T-helper 17 cell (primary cell): ENCODE data around the gene USP53. TPM values are rescaled to one million over a fixed set of nuclear protein-coding genes. Genes with fewer than 3 reads are reported as not detected.
"Not testable (repeated sequence)": the region's sequence is repeated elsewhere in the genome, so short reads cannot be mapped to it uniquely, and the experiment has no call there.

Source experiments
- ATAC-seq: fragments of 150-1000 bp; cut with Tn5 transposase; 2 replicates; pipeline ENCODE4 v1.10.0; 2021; ENCODE audit warnings: mild to moderate bottlenecking, moderate library complexity
- DNase-seq, 3 donors: peaks; one replicate each; pipeline versions ENCODE4 v3.0.0 to v3.0.0-alpha.2; 2020 to 2021
- H3K9me3 ChIP-seq: one replicate; pipeline ENCODE4 v1.7.0; 2013; ENCODE audit warnings: low read length, mild to moderate bottlenecking; ENCODE audit not compliant: control insufficient read depth, poor library complexity, severe bottlenecking
- H3K27ac Mint-ChIP-seq: one replicate; pipeline ENCODE4 v1.8.0; 2022; ENCODE audit warnings: mild to moderate bottlenecking, moderate library complexity, mixed read lengths
- H3K27me3 Mint-ChIP-seq: one replicate; pipeline ENCODE4 v1.8.0; 2022; ENCODE audit warnings: mixed read lengths
- H3K36me3 Mint-ChIP-seq: one replicate; pipeline ENCODE4 v1.8.0; 2022; ENCODE audit warnings: low read depth, mixed read lengths
- H3K4me1 Mint-ChIP-seq: one replicate; pipeline ENCODE4 v1.8.0; 2022; ENCODE audit warnings: mild to moderate bottlenecking, mixed read lengths
- H3K4me3 Mint-ChIP-seq: one replicate; pipeline ENCODE4 v1.8.0; 2022; ENCODE audit warnings: mild to moderate bottlenecking, moderate library complexity, mixed read lengths
- total RNA-seq, 4 donors: library from RNA in 2 of 4; stranded (reverse) in 2 of 4; gene quantifications; one replicate each; pipeline ENCODE4 v1.2.3 and lab custom pipeline; 2022 to 2026

Gene USP53
- 10 to 100 TPM; 22.4 to 22.9 TPM for total RNA-seq
- 56.2 to 60.2 reads per million in 2 donors for total RNA-seq (lab: John Stamatoyannopoulos, UW)

DNA sequence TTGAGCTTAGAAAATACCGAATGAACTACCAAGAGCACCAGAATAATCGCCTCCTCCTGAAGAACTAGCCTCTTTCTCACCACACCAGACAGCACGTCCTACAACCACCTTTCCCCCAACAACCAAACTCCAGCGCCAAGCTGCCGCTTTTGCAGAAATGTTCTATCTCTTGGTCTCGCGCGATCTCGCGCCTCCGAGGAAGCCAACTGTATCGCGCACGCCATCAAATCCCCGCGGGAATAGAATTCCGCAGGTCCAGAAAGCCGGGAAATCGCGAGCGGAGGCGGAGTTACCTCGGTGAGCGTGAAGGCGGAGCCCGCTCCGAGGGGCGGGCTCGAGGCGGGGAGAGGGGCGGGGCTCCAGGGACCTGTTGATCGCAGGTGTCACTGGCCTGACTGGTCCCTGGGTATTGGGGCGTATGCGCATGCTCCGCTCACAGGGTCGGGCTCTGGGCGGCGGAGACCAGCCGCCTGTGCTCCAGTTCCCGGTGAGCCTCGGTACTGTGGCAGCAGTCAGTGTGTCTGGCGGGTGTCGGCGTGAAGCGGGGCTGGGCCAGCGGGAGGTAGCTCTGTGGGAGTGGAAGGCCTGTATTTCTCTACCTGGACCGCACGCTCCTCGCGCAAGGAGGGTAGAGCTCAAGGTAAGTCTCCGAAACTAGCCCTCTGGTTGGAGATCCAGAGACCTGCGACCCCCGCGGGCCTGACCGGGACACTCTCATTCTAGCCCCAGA is at the start of gene USP53:
USP53 (plus strand) TSS at position 480 of the 730 bp plus-strand sequence. CDS start 27,047 bp downstream, outside the sequence.
- peaks cover 23% of the 10 kb centered on the region for H3K4me1 Mint-ChIP-seq
- peak within 1 kb of the TSS; percentile 95 for H3K27ac Mint-ChIP-seq
- ATAC-seq = peak; percentile 93
- peak; percentile 96 to 98 (median 97) for DNase-seq
- H3K4me3 Mint-ChIP-seq = peak within 1 kb of the TSS; percentile 99
- no peaks in the 10 kb centered on the region for H3K27me3 Mint-ChIP-seq
- H3K36me3 Mint-ChIP-seq = peaks cover 3% of the 10 kb centered on the region
- no peaks in the 10 kb centered on the region for H3K9me3 ChIP-seq

DNA sequence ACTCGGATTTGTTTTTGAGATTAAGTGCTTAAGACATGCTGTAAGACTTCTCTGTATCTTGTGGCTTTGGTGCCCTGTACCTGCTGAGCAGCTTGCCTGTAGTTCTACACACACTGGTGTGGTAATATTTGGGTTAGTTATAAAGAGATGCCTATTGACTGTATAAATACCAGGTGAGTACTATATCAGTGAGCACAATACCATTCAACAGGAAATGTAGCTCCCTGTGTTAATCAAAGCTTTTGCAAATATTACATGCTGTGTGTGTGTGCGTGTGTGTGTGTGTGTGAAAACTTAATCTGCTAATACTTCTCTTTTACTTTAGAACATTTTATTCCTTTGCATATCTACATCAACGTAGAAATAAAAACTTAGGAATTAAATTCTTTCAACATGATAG is 46.7 kb upstream of the USP53 start:
- peaks cover 20% of the 10 kb centered on the region for H3K27me3 Mint-ChIP-seq
- no peak for ATAC-seq

DNA sequence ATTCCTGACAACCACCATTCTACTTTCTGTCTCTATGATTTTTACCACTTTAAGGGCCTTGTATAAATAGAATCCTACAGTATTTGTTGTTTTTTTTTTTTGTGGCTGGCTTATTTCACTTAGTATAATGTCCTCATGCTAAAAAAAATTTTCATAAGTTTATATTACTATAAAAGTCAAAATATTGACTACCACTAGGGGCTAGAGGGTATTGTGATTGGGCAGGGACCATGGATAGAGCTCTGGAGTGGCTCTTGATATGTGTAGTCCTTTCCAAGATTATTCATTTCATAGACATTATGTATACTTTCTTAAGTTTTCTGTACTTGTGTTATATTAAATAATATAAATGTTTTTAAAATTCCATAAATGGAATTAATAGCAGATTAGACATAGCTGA is 42.3 kb upstream of the USP53 start:
- H3K36me3 Mint-ChIP-seq = peaks cover 2% of the 10 kb centered on the region
- ATAC-seq = no peak
- H3K4me3 Mint-ChIP-seq = no peak overlapping the region
- H3K27ac Mint-ChIP-seq = no peak overlapping the region
- no peaks in the 10 kb centered on the region for H3K9me3 ChIP-seq
- H3K4me1 Mint-ChIP-seq = no peaks in the 10 kb centered on the region
- DNase-seq = no peak
- peaks cover 6% of the 10 kb centered on the region for H3K27me3 Mint-ChIP-seq

More for the DNA sequence above, 46.7 kb upstream of the USP53 start:
- no peak overlapping the region for H3K4me3 Mint-ChIP-seq
- DNase-seq = no peak
- H3K4me1 Mint-ChIP-seq = peaks cover 8% of the 10 kb centered on the region
- H3K27ac Mint-ChIP-seq = no peak overlapping the region
- H3K9me3 ChIP-seq = no peaks in the 10 kb centered on the region
- H3K36me3 Mint-ChIP-seq = peaks cover 10% of the 10 kb centered on the region

- Mint-ChIP-seq H3K27me3 (peaks cover 9% of the 10 kb centered on the region), H3K36me3 (no peaks in the 10 kb centered on the region), H3K27ac (no peak overlapping the region), H3K4me3 (no peak overlapping the region), H3K4me1 (no peaks in the 10 kb centered on the region)
- H3K9me3 ChIP-seq = no peaks in the 10 kb centered on the region
- ATAC-seq (no peak), DNase-seq (no peak)
Measured at GRCh38 chr4:119172223-119172622, 40.3 kb upstream of the USP53 start.

GRCh38 chr4:119173729-119174361 is 38.7 kb upstream of the USP53 start:
- not testable (repeated sequence) for DNase-seq, H3K36me3 Mint-ChIP-seq
- H3K27me3 Mint-ChIP-seq = peaks cover 18% of the 10 kb centered on the region

DNA sequence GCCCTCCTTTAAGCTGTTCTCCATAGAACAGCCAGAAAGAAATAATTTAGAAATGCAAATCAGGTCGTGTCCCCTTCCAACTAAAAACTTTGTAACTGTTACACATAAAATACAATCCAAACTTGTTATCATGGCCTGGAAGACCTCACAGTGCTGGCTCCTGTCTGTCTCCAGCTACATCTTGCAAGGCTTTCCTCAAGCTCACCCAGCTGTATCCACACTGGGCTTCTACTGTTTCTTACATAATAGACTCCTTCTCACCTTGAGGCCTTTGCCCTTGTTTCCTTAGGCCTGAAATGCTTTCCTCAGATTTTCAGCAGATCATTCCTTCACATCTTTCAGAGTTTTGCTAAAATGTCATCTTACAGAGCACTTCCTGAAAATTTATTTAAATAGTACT is 33.5 kb upstream of the USP53 start:
- Mint-ChIP-seq H3K4me3 (no peak overlapping the region), H3K27me3 (peaks cover 30% of the 10 kb centered on the region), H3K27ac (no peak overlapping the region), H3K4me1 (peaks cover 2% of the 10 kb centered on the region), H3K36me3 (peaks cover 4% of the 10 kb centered on the region)
- no peaks in the 10 kb centered on the region for H3K9me3 ChIP-seq
- ATAC-seq (no peak), DNase-seq (no peak)

More at GRCh38 chr4:119173729-119174361, 38.7 kb upstream of the USP53 start:
- not testable (repeated sequence) for H3K9me3 ChIP-seq, ATAC-seq, H3K4me1 Mint-ChIP-seq, H3K4me3 Mint-ChIP-seq, H3K27ac Mint-ChIP-seq

DNA sequence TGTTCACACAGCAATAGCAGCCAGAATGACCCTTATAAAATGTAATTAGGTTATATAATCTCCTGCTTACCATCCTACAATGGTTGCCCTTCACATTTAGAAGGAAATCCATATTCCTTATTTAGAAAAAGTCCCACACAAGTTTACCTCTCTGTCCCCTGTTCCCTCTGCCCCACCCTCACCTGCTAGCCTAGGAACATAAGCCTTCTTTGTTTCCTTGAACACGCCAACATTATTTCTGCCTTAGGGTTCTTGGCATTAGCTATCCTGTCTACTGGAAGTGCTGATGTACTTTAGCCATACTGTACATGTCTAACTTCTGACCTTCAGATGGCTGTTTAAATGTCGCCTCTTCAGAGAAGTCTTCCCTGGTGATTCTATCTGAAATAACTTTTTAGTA is 28.4 kb upstream of the USP53 start:
- DNase-seq = no peak
- no peak for ATAC-seq
- no peaks in the 10 kb centered on the region for H3K9me3 ChIP-seq
- Mint-ChIP-seq H3K27ac (no peak overlapping the region), H3K4me1 (peaks cover 2% of the 10 kb centered on the region), H3K27me3 (peaks cover 20% of the 10 kb centered on the region), H3K36me3 (peaks cover 5% of the 10 kb centered on the region), H3K4me3 (no peak overlapping the region)

DNA sequence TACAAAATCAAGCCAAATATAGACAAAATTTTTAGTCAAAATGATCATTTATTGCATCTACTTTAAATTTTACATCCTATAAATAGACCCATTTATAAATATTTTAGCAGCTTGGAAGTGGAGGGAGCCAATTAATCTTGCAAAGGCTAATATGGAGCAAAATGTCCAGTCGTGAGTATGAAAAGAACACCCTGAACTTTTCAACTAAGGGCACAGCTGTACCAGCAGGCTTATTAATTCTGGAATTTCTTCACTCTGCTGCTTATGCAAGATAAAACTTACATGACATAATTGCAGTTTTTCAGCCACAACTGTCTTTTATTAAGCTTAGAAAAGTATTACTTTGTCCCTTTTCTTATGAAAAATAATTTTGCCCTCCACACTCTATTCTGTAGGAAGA is 22.9 kb upstream of the USP53 start:
- no peak for DNase-seq

GRCh38 chr4:119190354-119190753 is 22.2 kb upstream of the USP53 start:
- DNase-seq (no peak), ATAC-seq (no peak)
- no peaks in the 10 kb centered on the region for H3K36me3 Mint-ChIP-seq
- no peak overlapping the region for H3K4me3 Mint-ChIP-seq
- H3K4me1 Mint-ChIP-seq = no peaks in the 10 kb centered on the region
- no peak overlapping the region for H3K27ac Mint-ChIP-seq
- no peaks in the 10 kb centered on the region for H3K9me3 ChIP-seq
- peaks cover 1% of the 10 kb centered on the region for H3K27me3 Mint-ChIP-seq

More for the DNA sequence above, 22.9 kb upstream of the USP53 start:
- Mint-ChIP-seq H3K27ac (no peak overlapping the region), H3K4me1 (no peaks in the 10 kb centered on the region), H3K36me3 (no peaks in the 10 kb centered on the region), H3K4me3 (no peak overlapping the region), H3K27me3 (peaks cover 2% of the 10 kb centered on the region)
- no peak for ATAC-seq
- no peaks in the 10 kb centered on the region for H3K9me3 ChIP-seq

DNA sequence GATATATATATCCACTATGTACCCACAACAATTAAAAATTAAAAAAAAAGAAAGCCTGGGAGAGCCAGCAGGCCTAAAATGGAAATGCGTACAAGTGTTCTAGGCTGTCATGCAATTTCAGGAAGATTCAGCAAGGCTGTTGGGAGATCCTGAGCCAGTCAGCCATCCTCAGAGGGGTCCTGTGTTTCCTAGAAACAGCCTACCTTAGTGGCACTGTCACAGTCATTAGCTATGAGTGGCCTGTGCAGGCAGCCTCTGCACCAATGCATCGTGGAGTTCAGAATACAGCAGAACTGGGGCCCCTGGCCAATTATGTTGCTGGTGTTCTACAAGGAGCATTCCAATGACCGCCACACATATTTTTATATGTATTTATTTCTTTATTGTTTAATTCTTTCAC is 21.0 kb upstream of the USP53 start:
- DNase-seq (no peak), ATAC-seq (no peak)
- no peaks in the 10 kb centered on the region for H3K9me3 ChIP-seq
- Mint-ChIP-seq H3K4me1 (no peaks in the 10 kb centered on the region), H3K36me3 (no peaks in the 10 kb centered on the region), H3K4me3 (no peak overlapping the region), H3K27me3 (peaks cover 4% of the 10 kb centered on the region), H3K27ac (no peak overlapping the region)

GRCh38 chr4:119197772-119198212 is 14.7 kb upstream of the USP53 start:
- H3K36me3 Mint-ChIP-seq = peaks cover 2% of the 10 kb centered on the region

GRCh38 chr4:119204916-119205315 is 7.6 kb upstream of the USP53 start:
- DNase-seq (no peak), ATAC-seq (no peak)
- Mint-ChIP-seq H3K27ac (no peak overlapping the region), H3K4me3 (no peak overlapping the region), H3K27me3 (no peaks in the 10 kb centered on the region), H3K36me3 (no peaks in the 10 kb centered on the region), H3K4me1 (no peaks in the 10 kb centered on the region)
- no peaks in the 10 kb centered on the region for H3K9me3 ChIP-seq

More at GRCh38 chr4:119197772-119198212, 14.7 kb upstream of the USP53 start:
- peaks cover 4% of the 10 kb centered on the region for H3K27me3 Mint-ChIP-seq
- H3K4me1 Mint-ChIP-seq = no peaks in the 10 kb centered on the region
- no peak for ATAC-seq
- no peaks in the 10 kb centered on the region for H3K9me3 ChIP-seq
- H3K4me3 Mint-ChIP-seq = no peak overlapping the region
- no peak overlapping the region for H3K27ac Mint-ChIP-seq
- no peak for DNase-seq

DNA sequence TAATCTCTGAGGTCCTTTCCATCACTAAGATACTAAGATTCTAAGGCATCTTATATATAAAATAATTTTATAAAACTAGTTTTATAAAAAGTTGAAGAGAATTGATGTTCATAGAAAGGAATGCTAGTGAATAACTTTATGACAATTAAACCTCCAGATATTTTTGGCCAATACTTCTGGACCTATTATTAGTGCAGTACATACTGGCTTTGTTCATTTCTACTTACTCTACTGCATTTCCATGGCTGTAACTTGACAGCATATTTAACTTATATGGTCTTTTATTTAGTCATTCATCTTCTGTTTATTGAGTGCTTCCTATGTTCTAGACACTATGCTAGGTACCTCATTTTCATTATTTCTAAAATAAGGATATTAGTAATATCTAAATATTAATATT is 6.8 kb upstream of the USP53 start:
- DNase-seq (no peak), ATAC-seq (no peak)
- H3K36me3 Mint-ChIP-seq = no peaks in the 10 kb centered on the region
- no peaks in the 10 kb centered on the region for H3K9me3 ChIP-seq
- H3K4me3 Mint-ChIP-seq = no peak overlapping the region
- no peak overlapping the region for H3K27ac Mint-ChIP-seq
- no peaks in the 10 kb centered on the region for H3K27me3 Mint-ChIP-seq
- H3K4me1 Mint-ChIP-seq = peaks cover 3% of the 10 kb centered on the region
